IPS DF 6.9 (cell line): ENCODE results near the gene CCN6.

Source experiments
- DNase-seq: peaks from one replicate; pipeline ENCODE4 v3.0.0-alpha.2; 2013; ENCODE audit warnings: low read depth, low spot score
- H3K27ac ChIP-seq: one replicate; pipeline ENCODE4 v1.5.1; 2013; ENCODE audit warnings: low read length, control low read depth
- H3K27me3 ChIP-seq: 2 replicates; pipeline ENCODE4 v1.6.1; 2013; ENCODE audit warnings: mild to moderate bottlenecking, low read length; ENCODE audit not compliant: control insufficient read depth, insufficient read depth
- H3K36me3 ChIP-seq: 2 replicates; pipeline ENCODE4 v1.6.1; 2013; ENCODE audit warnings: low read length; ENCODE audit not compliant: control insufficient read depth, insufficient read depth
- H3K4me1 ChIP-seq: 2 replicates; pipeline ENCODE4 v1.6.1; 2013; ENCODE audit warnings: low read length; ENCODE audit not compliant: control insufficient read depth, insufficient read depth
- H3K4me3 ChIP-seq: 2 replicates; pipeline ENCODE4 v1.5.1; 2013; ENCODE audit warnings: mild to moderate bottlenecking, low read length
- H3K9me3 ChIP-seq: 2 replicates; pipeline ENCODE4 v1.6.1; 2013; ENCODE audit warnings: low read length, inconsistent platforms; ENCODE audit not compliant: control insufficient read depth, insufficient read depth
- WGBS: extraction: QIAGEN DNeasy Blood & Tissue Kit; methylation state at CpG from one replicate; pipeline ENCODE4 v1.1.7; 2013; ENCODE audit warnings: mixed read lengths, missing lambda C conversion rate; ENCODE audit not compliant: insufficient read length, insufficient coverage; 5-methylcytosine and 5-hydroxymethylcytosine counted together

Gene CCN6

DNA sequence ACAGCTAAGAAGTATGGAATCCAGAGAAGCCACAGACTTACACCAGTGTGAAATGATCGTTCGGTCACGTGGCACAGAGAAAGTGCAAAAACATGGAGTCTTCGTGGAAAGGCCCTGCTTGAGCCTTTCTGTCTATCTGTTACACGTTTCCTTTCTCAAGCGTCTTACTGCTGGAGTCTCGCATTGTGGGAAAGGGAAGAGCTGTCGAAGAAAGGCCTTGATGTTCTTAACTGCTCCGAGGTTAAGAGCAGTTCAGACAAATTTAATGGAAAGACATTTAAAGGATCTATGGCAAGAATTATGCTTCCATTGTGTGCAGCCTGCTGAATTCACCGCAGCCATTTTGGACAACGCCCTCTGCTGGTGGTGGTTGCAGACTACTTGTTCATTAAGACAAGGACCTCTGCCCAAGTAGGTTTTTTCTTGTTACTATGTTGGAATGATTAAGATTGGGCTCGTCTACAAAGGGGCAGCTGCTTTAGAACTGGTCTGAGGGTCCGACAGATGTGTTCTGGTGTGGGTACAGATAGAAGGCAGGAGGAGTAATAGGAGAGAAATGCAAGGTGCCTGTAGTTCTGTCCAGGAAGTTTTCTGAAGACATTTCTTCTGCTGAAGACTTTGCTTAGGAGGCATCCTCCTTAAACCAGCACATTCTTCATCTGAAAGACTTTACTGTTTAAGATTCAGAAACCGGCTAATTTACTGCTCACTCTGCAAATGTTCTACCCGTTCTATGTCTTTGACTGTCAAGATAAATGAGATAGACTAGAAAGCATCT, 24.7 kb upstream of the CCN6 start:
- Histone ChIP-seq H3K9me3 (no peaks in the 10 kb centered on the region), H3K27me3 (no peaks in the 10 kb centered on the region), H3K4me1 (no peaks in the 10 kb centered on the region), H3K27ac (no peak overlapping the region), H3K36me3 (no peaks in the 10 kb centered on the region), H3K4me3 (no peak overlapping the region)
- WGBS, result no CpG with 5 or more reads among the region's 15 CpGs
- no peak for DNase-seq

- no peak overlapping the region for H3K27ac ChIP-seq
- H3K9me3 ChIP-seq, result no peaks in the 10 kb centered on the region
- WGBS, result no CpG with 5 or more reads among the region's 7 CpGs
- no peaks in the 10 kb centered on the region for H3K4me1 ChIP-seq
- H3K27me3 ChIP-seq, result no peaks in the 10 kb centered on the region
- no peaks in the 10 kb centered on the region for H3K36me3 ChIP-seq
- H3K4me3 ChIP-seq, result no peak overlapping the region
- no peak for DNase-seq
These were observed 23.5 kb upstream of the CCN6 start for GRCh38 chr6:112030206-112030960.

GRCh38 chr6:112030961-112031660, 22.8 kb upstream of the CCN6 start:
- H3K9me3 ChIP-seq, result no peaks in the 10 kb centered on the region
- no peaks in the 10 kb centered on the region for H3K4me1 ChIP-seq
- no CpG with 5 or more reads among the region's 3 CpGs for WGBS
- H3K27ac ChIP-seq, result no peak overlapping the region
- DNase-seq, result no peak
- H3K27me3 ChIP-seq, result no peaks in the 10 kb centered on the region
- no peak overlapping the region for H3K4me3 ChIP-seq
- H3K36me3 ChIP-seq, result no peaks in the 10 kb centered on the region

DNA sequence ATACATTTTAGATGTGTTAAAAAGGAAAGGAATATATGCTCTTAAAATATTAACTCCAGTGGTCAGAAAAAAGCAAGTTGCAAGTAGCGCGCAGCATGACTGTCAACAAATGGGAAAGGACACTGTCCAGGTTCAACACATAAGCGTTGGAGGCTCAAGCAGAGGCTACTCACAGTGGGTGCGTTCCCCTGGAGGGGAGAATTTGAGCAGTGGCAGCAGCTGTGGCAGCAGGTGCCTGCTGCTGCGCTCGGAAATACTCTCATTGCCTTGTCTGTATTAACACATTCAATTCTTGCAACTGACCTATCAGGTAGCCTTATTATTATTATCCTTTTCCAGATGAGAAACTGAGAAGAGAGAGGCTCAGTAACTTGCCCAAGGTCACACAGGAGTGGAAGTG, 21.9 kb upstream of the CCN6 start:
- H3K4me3 ChIP-seq, result no peak overlapping the region
- no peaks in the 10 kb centered on the region for H3K9me3 ChIP-seq
- no CpG with 5 or more reads among the region's 6 CpGs for WGBS
- no peaks in the 10 kb centered on the region for H3K36me3 ChIP-seq
- H3K4me1 ChIP-seq, result no peaks in the 10 kb centered on the region
- H3K27ac ChIP-seq, result no peak overlapping the region
- H3K27me3 ChIP-seq, result no peaks in the 10 kb centered on the region
- DNase-seq, result no peak

GRCh38 chr6:112032728-112033127, 21.2 kb upstream of the CCN6 start:
- H3K9me3 ChIP-seq, result no peaks in the 10 kb centered on the region
- no peak for DNase-seq
- H3K27me3 ChIP-seq, result no peaks in the 10 kb centered on the region
- no peak overlapping the region for H3K27ac ChIP-seq
- H3K4me3 ChIP-seq, result no peak overlapping the region
- WGBS, result no CpG with 5 or more reads among the region's 6 CpGs
- no peaks in the 10 kb centered on the region for H3K4me1 ChIP-seq
- no peaks in the 10 kb centered on the region for H3K36me3 ChIP-seq

DNA sequence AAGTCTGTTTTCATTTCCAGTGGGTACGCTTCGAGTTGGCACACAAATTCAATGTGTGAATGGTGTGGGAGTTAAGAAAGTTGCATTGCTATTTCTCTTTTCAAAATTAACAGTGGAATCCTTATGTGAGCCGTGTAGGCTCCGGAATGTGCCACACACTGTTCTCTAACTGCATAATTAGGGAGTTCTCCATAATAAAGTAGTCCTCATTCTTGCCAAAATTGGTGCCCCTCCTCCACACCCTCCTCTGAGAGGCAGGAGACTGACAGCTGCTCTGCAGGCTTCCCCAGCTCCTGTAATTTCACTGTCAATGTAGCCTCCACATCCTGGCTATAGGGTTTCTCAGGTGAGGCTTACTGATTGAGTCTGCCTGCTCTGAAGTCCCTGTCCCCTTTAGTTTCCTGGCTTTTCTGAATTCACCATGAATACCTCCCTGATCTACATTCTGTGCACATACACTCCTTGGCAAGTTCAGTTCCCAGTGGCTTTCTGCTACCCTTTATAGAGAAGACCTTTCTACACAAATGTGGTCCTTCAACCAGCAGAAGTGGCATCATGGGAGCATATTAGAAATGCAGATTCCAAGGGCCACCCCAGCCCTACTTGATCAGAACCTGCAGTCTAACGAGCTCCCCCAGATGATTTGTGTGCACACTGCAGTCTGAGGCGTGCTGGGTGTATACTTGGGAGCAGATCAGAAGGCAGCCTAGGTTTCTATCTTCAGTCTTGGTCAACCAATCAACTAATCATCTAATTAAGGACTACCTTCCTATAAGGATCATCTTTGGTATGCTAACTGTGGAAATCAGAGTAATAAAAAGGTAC, 19.9 kb upstream of the CCN6 start:
- no peaks in the 10 kb centered on the region for H3K36me3 ChIP-seq

GRCh38 chr6:112034616-112034995, 19.3 kb upstream of the CCN6 start:
- Histone ChIP-seq H3K4me1 (no peaks in the 10 kb centered on the region; the same call in 1 of the 2 replicates), H3K27me3 (no peaks in the 10 kb centered on the region), H3K27ac (no peak overlapping the region), H3K9me3 (no peaks in the 10 kb centered on the region), H3K4me3 (no peak overlapping the region), H3K36me3 (no peaks in the 10 kb centered on the region)
- no peak for DNase-seq
- WGBS, result no CpG with 5 or more reads among the region's 4 CpGs

More for the DNA sequence above, 19.9 kb upstream of the CCN6 start:
- Histone ChIP-seq H3K9me3 (no peaks in the 10 kb centered on the region), H3K4me1 (no peaks in the 10 kb centered on the region; the same call in 1 of the 2 replicates), H3K27ac (no peak overlapping the region), H3K4me3 (no peak overlapping the region), H3K27me3 (no peaks in the 10 kb centered on the region)
- WGBS, result no CpG with 5 or more reads among the region's 6 CpGs
- no peak for DNase-seq

DNA sequence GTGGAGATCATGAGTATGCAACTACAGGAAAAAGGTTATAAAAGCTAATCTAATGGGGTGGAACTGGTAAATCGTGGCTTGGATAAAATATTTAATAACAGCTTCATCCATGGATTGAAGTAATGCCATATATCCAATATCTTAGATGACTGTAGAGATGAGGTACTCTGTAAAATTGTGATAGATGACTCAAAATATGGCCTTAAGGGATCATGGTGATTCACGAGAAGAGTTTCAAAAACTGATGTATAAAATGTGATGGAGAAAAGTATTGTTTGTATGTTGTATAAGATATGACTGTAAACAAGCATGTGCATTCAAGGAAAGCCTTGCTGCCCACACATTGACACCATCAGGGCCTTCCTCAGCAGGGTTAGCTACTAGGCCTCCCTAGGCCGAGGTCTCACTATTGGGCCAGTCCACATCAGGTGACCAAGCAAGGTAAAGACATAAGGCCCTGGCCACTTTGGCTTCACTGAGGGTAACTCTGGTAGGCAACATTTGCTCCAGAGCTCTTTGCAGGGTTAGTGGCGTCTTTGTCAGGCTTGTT, 17.7 kb upstream of the CCN6 start:
- H3K9me3 ChIP-seq, result no peaks in the 10 kb centered on the region
- H3K4me3 ChIP-seq, result no peak overlapping the region
- no peak overlapping the region for H3K27ac ChIP-seq
- DNase-seq, result no peak
- 100% methylated on average over 1 of the region's 4 CpGs for WGBS
- H3K36me3 ChIP-seq, result no peaks in the 10 kb centered on the region
- H3K4me1 ChIP-seq, result no peaks in the 10 kb centered on the region; the same call in 1 of the 2 replicates
- no peaks in the 10 kb centered on the region for H3K27me3 ChIP-seq

GRCh38 chr6:112037783-112038216, 16.1 kb upstream of the CCN6 start:
- no peak overlapping the region for H3K27ac ChIP-seq
- no peak for DNase-seq
- H3K4me1 ChIP-seq, result no peaks in the 10 kb centered on the region; the same call in 1 of the 2 replicates
- no peaks in the 10 kb centered on the region for H3K9me3 ChIP-seq
- no peak overlapping the region for H3K4me3 ChIP-seq
- H3K27me3 ChIP-seq, result no peaks in the 10 kb centered on the region
- H3K36me3 ChIP-seq, result no peaks in the 10 kb centered on the region
- WGBS, result no CpG with 5 or more reads among the region's 8 CpGs
